Uterus (tissue), 4 donors: ENCODE measurements around the gene CAMK2B. TPM values are rescaled to one million over a fixed set of nuclear protein-coding genes. Genes with fewer than 3 reads are reported as not detected.

Experiments used
- DNase-seq, 2 donors: peaks; one replicate each; pipeline ENCODE4 v3.0.0-alpha.2; 2019 to 2020
- H3K27ac ChIP-seq, 2 donors: fragments of 200-600 bp; sonication (generic); 1 replicate in 1 of 2; 2 replicates in 1 of 2; pipeline ENCODE4 v1.5.1; 2016 to 2018
- H3K27me3 ChIP-seq, 2 donors: fragments of 200-600 bp; sonication (generic); one replicate each; pipeline ENCODE4 v1.5.1; 2018 to 2019; ENCODE audit warnings: control low read depth in 1 of 2
- H3K36me3 ChIP-seq, 2 donors: fragments of 200-600 bp; sonication (generic); one replicate each; pipeline ENCODE4 v1.5.1; 2019; ENCODE audit warnings: control low read depth in 1 of 2
- H3K4me1 ChIP-seq, 2 donors: fragments of 200-600 bp; sonication (generic); one replicate each; pipeline ENCODE4 v1.5.1; 2018 to 2019; ENCODE audit warnings: control low read depth in 1 of 2
- H3K4me3 ChIP-seq, 2 donors: fragments of 200-600 bp; sonication (generic); 1 replicate in 1 of 2; 2 replicates in 1 of 2; pipeline ENCODE4 v1.5.1; 2018 to 2019; ENCODE audit warnings: mild to moderate bottlenecking in 1 of 2
- H3K9me3 ChIP-seq, 2 donors: fragments of 200-600 bp; sonication (generic); one replicate each; pipeline ENCODE4 v1.5.1; 2019; ENCODE audit warnings: control low read depth in 1 of 2
- CTCF ChIP-seq, 4 experiments: fragments of 200-600 bp in 2 of 4; fragments of 450-650 bp in 2 of 4; sonication (generic) in 2 of 4; IDR thresholded peaks; one replicate each; pipeline ENCODE4 v1.5.1; 2016 to 2019; ENCODE audit warnings: antibody characterized with exemption in 4 of 4, mild to moderate bottlenecking in 2 of 4, moderate library complexity in 1 of 4
- POLR2A ChIP-seq, 2 donors: fragments of 450-650 bp; IDR thresholded peaks; one replicate each; pipeline ENCODE4 v1.6.1; 2016; ENCODE audit warnings: antibody characterized with exemption in 2 of 2, mild to moderate bottlenecking in 1 of 2, moderate library complexity in 1 of 2
- intact Hi-C: fragments of 100-400 bp; cut with DNase I; formaldehyde crosslinking; loops from one replicate; pipeline ENCODE4 v1.15.1; 2023; ENCODE audit warnings: low total_unique reads
- total RNA-seq, 4 donors: library from RNA; depleted of rRNA in 3 of 4; stranded (reverse); fragments of >200 nt in 3 of 4; gene quantifications; one replicate each; pipeline versions ENCODE4 v1.1.0 to v1.2.4, GENCODE V29; 2014 to 2023
- donor health status: DM: yes; HTN: yes; CAD: no.

The CAMK2B gene
- total RNA-seq, 4 donors from 2014 or later: 0.40 to 1.1 TPM; not detected in 2

DNA sequence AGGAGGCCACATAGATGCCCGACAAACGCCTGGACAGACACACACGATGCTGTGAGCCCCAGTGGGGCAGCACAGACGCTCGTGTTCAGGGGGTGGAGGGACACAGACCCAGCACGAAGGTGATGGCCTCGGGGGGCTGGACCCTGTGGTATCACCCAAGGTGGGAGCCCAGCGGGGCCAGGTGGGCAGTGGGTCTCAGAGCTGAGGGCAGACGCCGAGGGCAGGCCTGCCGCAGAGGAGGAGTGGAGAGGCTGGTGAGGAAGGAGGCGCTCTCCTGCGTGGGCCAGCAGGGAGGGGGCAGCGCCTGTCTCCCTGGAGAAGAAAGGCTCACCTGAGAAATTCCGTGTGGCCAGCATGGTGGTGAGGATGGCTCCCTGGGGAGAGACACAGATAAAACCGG lies 85.0 kb downstream of the CAMK2B start:
- TF ChIP-seq POLR2A (IDR thresholded peaks at IDR 0.05) (no peak), CTCF (IDR thresholded peaks at IDR 0.05) (no peak)
- no peaks in the 10 kb centered on the region for H3K9me3 ChIP-seq
- intact Hi-C loops: no loop called here

GRCh38 chr7:44239361-44239760 lies 86.0 kb downstream of the CAMK2B start:
- no peak for TF ChIP-seq POLR2A (IDR thresholded peaks at IDR 0.05)
- no peak for TF ChIP-seq CTCF (IDR thresholded peaks at IDR 0.05)

More for the DNA sequence above, 85.0 kb downstream of the CAMK2B start:
- DNase-seq: no peak
- Histone ChIP-seq H3K4me1 (no peaks in the 10 kb centered on the region), H3K27ac (no peak overlapping the region), H3K27me3 (no peaks in the 10 kb centered on the region), H3K36me3 (no peaks in the 10 kb centered on the region), H3K4me3 (no peak overlapping the region)

GRCh38 chr7:44238116-44238695 lies 87.2 kb downstream of the CAMK2B start:
- H3K4me3 ChIP-seq: no peak overlapping the region
- no peaks in the 10 kb centered on the region for H3K27me3 ChIP-seq
- no peaks in the 10 kb centered on the region for H3K36me3 ChIP-seq
- no peaks in the 10 kb centered on the region for H3K9me3 ChIP-seq
- H3K27ac ChIP-seq: no peak overlapping the region
- no peak for DNase-seq
- intact Hi-C loops: no loop called here
- TF ChIP-seq POLR2A (IDR thresholded peaks at IDR 0.05) (no peak), CTCF (IDR thresholded peaks at IDR 0.05) (no peak)
- no peaks in the 10 kb centered on the region for H3K4me1 ChIP-seq

More at GRCh38 chr7:44239361-44239760, 86.0 kb downstream of the CAMK2B start:
- Histone ChIP-seq H3K4me3 (no peak overlapping the region), H3K27me3 (no peaks in the 10 kb centered on the region), H3K9me3 (no peaks in the 10 kb centered on the region), H3K36me3 (no peaks in the 10 kb centered on the region), H3K27ac (no peak overlapping the region), H3K4me1 (no peaks in the 10 kb centered on the region)
- DNase-seq: no peak
- intact Hi-C loops: no loop called here

GRCh38 chr7:44237696-44238095 lies 87.7 kb downstream of the CAMK2B start:
- Histone ChIP-seq H3K27me3 (no peaks in the 10 kb centered on the region), H3K36me3 (no peaks in the 10 kb centered on the region), H3K9me3 (no peaks in the 10 kb centered on the region), H3K4me3 (no peak overlapping the region), H3K4me1 (no peaks in the 10 kb centered on the region), H3K27ac (no peak overlapping the region)
- no peak for DNase-seq
- intact Hi-C loops: no loop called here
- TF ChIP-seq POLR2A (IDR thresholded peaks at IDR 0.05) (no peak), CTCF (IDR thresholded peaks at IDR 0.05) (no peak)

GRCh38 chr7:44236333-44236728 lies 89.1 kb downstream of the CAMK2B start:
- no peaks in the 10 kb centered on the region for H3K27me3 ChIP-seq
- DNase-seq: no peak
- no peaks in the 10 kb centered on the region for H3K36me3 ChIP-seq
- H3K9me3 ChIP-seq: no peaks in the 10 kb centered on the region
- H3K4me3 ChIP-seq: no peak overlapping the region
- no peaks in the 10 kb centered on the region for H3K4me1 ChIP-seq
- no peak for TF ChIP-seq POLR2A (IDR thresholded peaks at IDR 0.05)
- no peak for TF ChIP-seq CTCF (IDR thresholded peaks at IDR 0.05)
- intact Hi-C loops: no loop called here
- no peak overlapping the region for H3K27ac ChIP-seq
